Left ventricle myocardium inferior (tissue), 1 donor: ENCODE data around the gene USPL1. TPM values are rescaled to one million over a fixed set of nuclear protein-coding genes. Genes with fewer than 3 reads are reported as not detected.

Experiments
- DNase-seq: peaks from one replicate; pipeline ENCODE4 v3.0.0-alpha.2; 2020
- H3K27ac ChIP-seq: fragments of 200-600 bp; replicated peaks from 2 replicates; pipeline ENCODE4 v1.8.0; 2021
- H3K27me3 ChIP-seq: fragments of 200-600 bp; 2 replicates; pipeline ENCODE4 v1.8.0; 2021; ENCODE audit warnings: low read depth
- H3K36me3 ChIP-seq: fragments of 200-600 bp; 2 replicates; pipeline ENCODE4 v1.8.0; 2021
- H3K4me1 ChIP-seq: fragments of 200-600 bp; 2 replicates; pipeline ENCODE4 v1.8.0; 2021
- H3K4me3 ChIP-seq: fragments of 200-600 bp; 2 replicates; pipeline ENCODE4 v1.8.0; 2021; ENCODE audit warnings: mild to moderate bottlenecking, moderate library complexity
- H3K9me3 ChIP-seq: fragments of 200-600 bp; replicated peaks from 2 replicates; pipeline ENCODE4 v1.8.0; 2021
- intact Hi-C: fragments of 100-400 bp; cut with micrococcal nuclease; formaldehyde crosslinking; loops from one replicate; pipeline ENCODE4 v1.11.0; 2022
- total RNA-seq: library from RNA; stranded (reverse); fragmentation: NEBNext Ultra II Directional; extraction: Animal tissue kit (Norgen Biotek cat#: 25700); gene quantifications from one replicate; pipeline ENCODE4 v1.2.1, GENCODE V29; 2021
- TF ChIP-seq, protein P1 (sequence below): fragments of 200-600 bp; IDR thresholded peaks from 2 replicates; pipeline ENCODE4 v1.8.0; 2021; ENCODE audit warnings: antibody characterized with exemption, mild to moderate bottlenecking, borderline replicate concordance
- donor health status: DM: no; HTN: yes; CAD: no; lungs with severe emphysema.

Gene USPL1
- total RNA-seq, 1 donor from 2014 or later: 9.1 TPM

GRCh38 chr13:30679483-30680330 is 62.0 kb downstream of the USPL1 start:
- no peaks in the 10 kb centered on the region for H3K36me3 ChIP-seq
- H3K27me3 ChIP-seq: no peaks in the 10 kb centered on the region
- H3K9me3 ChIP-seq: no peaks in the 10 kb centered on the region
- no peaks in the 10 kb centered on the region for H3K4me1 ChIP-seq
- DNase-seq: no peak
- intact Hi-C loops: loop anchor here (10.0 kb wide), 1 partner anchor 125 kb away; no protein-coding TSS in a partner anchor
- no peak overlapping the region for H3K4me3 ChIP-seq
- TF ChIP-seq, protein P1, sequence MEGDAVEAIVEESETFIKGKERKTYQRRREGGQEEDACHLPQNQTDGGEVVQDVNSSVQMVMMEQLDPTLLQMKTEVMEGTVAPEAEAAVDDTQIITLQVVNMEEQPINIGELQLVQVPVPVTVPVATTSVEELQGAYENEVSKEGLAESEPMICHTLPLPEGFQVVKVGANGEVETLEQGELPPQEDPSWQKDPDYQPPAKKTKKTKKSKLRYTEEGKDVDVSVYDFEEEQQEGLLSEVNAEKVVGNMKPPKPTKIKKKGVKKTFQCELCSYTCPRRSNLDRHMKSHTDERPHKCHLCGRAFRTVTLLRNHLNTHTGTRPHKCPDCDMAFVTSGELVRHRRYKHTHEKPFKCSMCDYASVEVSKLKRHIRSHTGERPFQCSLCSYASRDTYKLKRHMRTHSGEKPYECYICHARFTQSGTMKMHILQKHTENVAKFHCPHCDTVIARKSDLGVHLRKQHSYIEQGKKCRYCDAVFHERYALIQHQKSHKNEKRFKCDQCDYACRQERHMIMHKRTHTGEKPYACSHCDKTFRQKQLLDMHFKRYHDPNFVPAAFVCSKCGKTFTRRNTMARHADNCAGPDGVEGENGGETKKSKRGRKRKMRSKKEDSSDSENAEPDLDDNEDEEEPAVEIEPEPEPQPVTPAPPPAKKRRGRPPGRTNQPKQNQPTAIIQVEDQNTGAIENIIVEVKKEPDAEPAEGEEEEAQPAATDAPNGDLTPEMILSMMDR: peak; percentile 72
- H3K27ac ChIP-seq: no peak overlapping the region

DNA sequence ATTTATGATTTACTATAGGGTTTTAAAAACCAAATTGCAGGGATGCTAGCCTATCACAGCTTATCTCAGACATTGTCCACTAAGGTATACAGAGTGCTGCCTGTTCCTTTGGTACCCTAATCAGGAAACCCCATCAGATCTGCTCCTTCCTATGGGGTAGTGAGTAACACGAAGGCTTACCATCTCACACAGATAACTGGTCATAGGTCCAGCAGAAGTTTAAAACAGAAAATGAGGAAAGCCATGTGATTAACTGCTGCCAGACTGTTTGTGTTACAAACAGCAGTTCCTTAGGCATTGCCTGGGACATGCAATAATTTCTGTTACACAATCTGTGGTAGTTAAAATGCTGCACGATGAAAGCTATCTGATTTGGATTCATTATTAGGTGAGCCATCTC is 64.1 kb downstream of the USPL1 start:
- H3K36me3 ChIP-seq: no peaks in the 10 kb centered on the region
- H3K27ac ChIP-seq: no peak overlapping the region
- H3K4me3 ChIP-seq: no peak overlapping the region
- no peaks in the 10 kb centered on the region for H3K27me3 ChIP-seq
- DNase-seq: no peak
- H3K4me1 ChIP-seq: no peaks in the 10 kb centered on the region
- no peaks in the 10 kb centered on the region for H3K9me3 ChIP-seq
- TF ChIP-seq, protein P1: no peak
- intact Hi-C loops: no loop called here

DNA sequence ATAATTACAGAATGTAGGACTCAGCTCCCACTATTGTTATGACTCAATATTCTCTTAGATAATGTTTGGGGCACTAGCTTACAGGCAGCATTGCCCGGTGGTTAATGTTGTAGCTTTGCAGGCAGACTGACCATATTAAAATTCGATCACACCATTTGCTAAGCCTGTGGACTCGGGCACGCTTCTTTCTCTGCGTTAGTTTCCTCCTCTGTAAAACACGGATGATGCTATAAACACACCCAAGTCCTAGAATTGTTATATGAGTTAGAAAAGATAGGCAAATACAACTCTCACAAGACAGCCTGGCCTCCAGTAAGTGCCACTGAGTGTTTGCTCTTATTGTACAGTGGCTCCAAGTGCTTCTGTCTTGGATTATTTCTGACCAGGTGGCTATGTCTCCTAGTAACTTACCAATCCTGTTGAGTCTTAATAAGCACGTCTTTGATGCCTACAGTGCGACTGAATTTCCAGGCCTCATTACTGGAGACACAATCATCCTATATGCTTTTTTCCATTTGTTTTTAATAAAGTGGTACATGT is 67.7 kb downstream of the USPL1 start:
- Histone ChIP-seq H3K36me3 (no peaks in the 10 kb centered on the region), H3K27me3 (no peaks in the 10 kb centered on the region), H3K4me3 (no peak overlapping the region), H3K9me3 (peaks cover 6% of the 10 kb centered on the region), H3K27ac (no peak overlapping the region), H3K4me1 (peaks cover 4% of the 10 kb centered on the region)
- intact Hi-C loops: no loop called here
- TF ChIP-seq, protein P1: no peak
- DNase-seq: no peak

GRCh38 chr13:30685987-30686386 is 68.3 kb downstream of the USPL1 start:
- Histone ChIP-seq H3K9me3 (peaks cover 6% of the 10 kb centered on the region), H3K27ac (no peak overlapping the region), H3K4me3 (no peak overlapping the region), H3K27me3 (no peaks in the 10 kb centered on the region), H3K4me1 (peaks cover 8% of the 10 kb centered on the region), H3K36me3 (no peaks in the 10 kb centered on the region)
- TF ChIP-seq, protein P1: no peak
- intact Hi-C loops: no loop called here
- DNase-seq: no peak

- H3K36me3 ChIP-seq: no peaks in the 10 kb centered on the region
- no peak overlapping the region for H3K4me3 ChIP-seq
- H3K27me3 ChIP-seq: no peaks in the 10 kb centered on the region
- TF ChIP-seq, protein P1: no peak
- H3K9me3 ChIP-seq: peaks cover 6% of the 10 kb centered on the region
- DNase-seq: no peak
- peaks cover 11% of the 10 kb centered on the region for H3K4me1 ChIP-seq
- intact Hi-C loops: no loop called here
- H3K27ac ChIP-seq: no peak overlapping the region
These were observed 69.9 kb downstream of the USPL1 start for GRCh38 chr13:30687601-30688000.
